Mucosa of stomach (tissue), 1 donor: ENCODE measurements around the gene ITCH.
"Not testable (repeated sequence)": the region's sequence is repeated elsewhere in the genome, so short reads cannot be mapped to it uniquely, and the experiment has no call there.

Experiments
- H3K27me3 ChIP-seq: one replicate; pipeline ENCODE4 v1.7.0; 2013; ENCODE audit warnings: mild to moderate bottlenecking, low read length; ENCODE audit not compliant: control insufficient read depth, insufficient read depth
- H3K36me3 ChIP-seq: one replicate; pipeline ENCODE4 v1.7.0; 2013; ENCODE audit warnings: low read length; ENCODE audit not compliant: control insufficient read depth, insufficient read depth
- H3K4me1 ChIP-seq: one replicate; pipeline ENCODE4 v1.7.0; 2013; ENCODE audit warnings: mild to moderate bottlenecking, low read length; ENCODE audit not compliant: control insufficient read depth, insufficient read depth
- H3K4me3 ChIP-seq: one replicate; pipeline ENCODE4 v1.7.0; 2013; ENCODE audit warnings: low read length
- H3K9ac ChIP-seq: one replicate; pipeline ENCODE4 v1.7.0; 2013; ENCODE audit warnings: mild to moderate bottlenecking, low read length, moderate library complexity
- H3K9me3 ChIP-seq: one replicate; pipeline ENCODE4 v1.7.0; 2013; ENCODE audit warnings: mild to moderate bottlenecking, low read length, moderate library complexity; ENCODE audit not compliant: control insufficient read depth
- donor health status: Pancreatic carcinoma.

The ITCH gene

DNA sequence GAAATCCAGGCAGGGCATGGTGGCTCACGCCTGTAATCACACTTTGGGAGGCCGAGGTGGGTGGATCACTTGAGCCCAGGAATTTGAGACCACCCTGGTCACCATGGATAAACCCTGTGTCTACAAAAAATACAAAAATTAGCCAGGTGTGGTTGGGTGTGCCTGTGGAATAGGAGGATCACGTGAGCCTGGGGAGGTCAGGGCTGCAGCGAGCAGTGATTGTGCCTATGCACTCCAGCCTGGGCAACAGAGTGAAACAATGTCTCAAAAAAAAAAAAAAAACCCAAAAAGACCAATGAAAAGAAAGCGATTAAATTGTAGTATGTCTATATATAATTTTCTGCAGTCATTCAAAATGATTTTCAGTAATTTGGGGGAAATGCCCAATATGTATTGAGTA, 70.3 kb downstream of the ITCH start:
- Histone ChIP-seq H3K9ac (no peak overlapping the region), H3K4me3 (no peak overlapping the region), H3K4me1 (no peaks in the 10 kb centered on the region), H3K36me3 (no peaks in the 10 kb centered on the region), H3K27me3 (no peaks in the 10 kb centered on the region), H3K9me3 (no peaks in the 10 kb centered on the region)

- no peak overlapping the region for H3K9ac ChIP-seq
- H3K36me3 ChIP-seq = no peaks in the 10 kb centered on the region
- H3K4me3 ChIP-seq = no peak overlapping the region
- no peaks in the 10 kb centered on the region for H3K4me1 ChIP-seq
- H3K27me3 ChIP-seq = no peaks in the 10 kb centered on the region
- H3K9me3 ChIP-seq = no peaks in the 10 kb centered on the region
Measured at GRCh38 chr20:34435589-34435988, 72.5 kb downstream of the ITCH start.

- Histone ChIP-seq H3K4me1 (no peaks in the 10 kb centered on the region), H3K9me3 (no peaks in the 10 kb centered on the region), H3K27me3 (no peaks in the 10 kb centered on the region), H3K9ac (no peak overlapping the region), H3K4me3 (no peak overlapping the region), H3K36me3 (peaks cover 4% of the 10 kb centered on the region)
Measured at GRCh38 chr20:34437330-34437986, 74.4 kb downstream of the ITCH start.

GRCh38 chr20:34439168-34439567, 76.1 kb downstream of the ITCH start:
- Histone ChIP-seq H3K9ac (no peak overlapping the region), H3K4me3 (no peak overlapping the region), H3K4me1 (no peaks in the 10 kb centered on the region), H3K9me3 (no peaks in the 10 kb centered on the region), H3K27me3 (no peaks in the 10 kb centered on the region), H3K36me3 (peaks cover 4% of the 10 kb centered on the region)

DNA sequence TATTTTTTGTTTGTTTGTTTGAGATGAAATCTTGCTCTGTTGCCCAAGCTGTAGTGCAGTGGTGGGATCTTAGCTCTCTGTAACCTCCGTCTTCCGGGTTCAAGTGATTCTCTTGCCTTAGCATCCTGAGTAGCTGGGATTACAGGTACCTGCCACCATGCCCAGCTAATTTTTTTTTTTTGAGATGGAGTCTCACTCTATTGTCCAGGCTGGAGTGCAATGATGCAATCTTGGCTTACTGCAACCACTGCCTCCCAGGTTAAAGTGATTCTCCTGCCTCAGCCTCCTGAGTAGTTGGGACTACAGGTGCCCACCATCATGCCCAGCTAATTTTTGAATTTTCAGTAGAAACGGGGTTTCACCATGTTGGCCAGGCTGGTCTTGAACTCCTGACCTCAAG, 78.3 kb downstream of the ITCH start:
- not testable (repeated sequence) for H3K9me3 ChIP-seq, H3K36me3 ChIP-seq, H3K4me3 ChIP-seq

DNA sequence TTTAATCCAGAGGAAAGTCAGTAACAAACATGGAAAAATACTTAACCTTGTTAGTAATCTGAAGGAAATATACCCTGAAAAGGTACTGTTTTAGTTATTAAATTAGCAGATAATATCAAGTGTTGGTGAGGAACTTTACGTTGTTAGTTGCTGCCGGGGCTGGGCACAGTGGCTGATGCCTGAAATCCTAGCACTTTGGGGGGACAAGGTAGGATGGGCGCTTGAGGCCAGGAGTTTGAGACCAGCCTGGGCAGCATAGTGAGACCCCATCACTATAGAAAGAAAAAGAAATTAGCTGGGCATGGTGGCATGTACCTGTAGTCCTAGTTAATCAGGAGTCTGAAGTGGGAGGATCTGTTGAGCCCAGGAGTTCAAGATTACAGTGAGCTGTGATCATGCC, 80.5 kb downstream of the ITCH start:
- Histone ChIP-seq H3K9me3 (no peaks in the 10 kb centered on the region), H3K9ac (no peak overlapping the region), H3K4me1 (no peaks in the 10 kb centered on the region), H3K36me3 (peaks cover 4% of the 10 kb centered on the region), H3K4me3 (no peak overlapping the region), H3K27me3 (no peaks in the 10 kb centered on the region)

More for the DNA sequence above, 78.3 kb downstream of the ITCH start:
- not testable (repeated sequence) for H3K4me1 ChIP-seq, H3K27me3 ChIP-seq, H3K9ac ChIP-seq

- Histone ChIP-seq H3K9ac (no peak overlapping the region), H3K4me3 (no peak overlapping the region), H3K36me3 (peaks cover 4% of the 10 kb centered on the region), H3K27me3 (no peaks in the 10 kb centered on the region), H3K4me1 (no peaks in the 10 kb centered on the region), H3K9me3 (no peaks in the 10 kb centered on the region)
Measured at GRCh38 chr20:34445177-34446065, 82.3 kb downstream of the ITCH start.

- no peaks in the 10 kb centered on the region for H3K27me3 ChIP-seq
- no peaks in the 10 kb centered on the region for H3K4me1 ChIP-seq
- H3K9ac ChIP-seq = no peak overlapping the region
- H3K4me3 ChIP-seq = no peak overlapping the region
- H3K36me3 ChIP-seq = no peaks in the 10 kb centered on the region
- H3K9me3 ChIP-seq = no peaks in the 10 kb centered on the region
Measured at GRCh38 chr20:34448517-34448916, 85.4 kb downstream of the ITCH start.

DNA sequence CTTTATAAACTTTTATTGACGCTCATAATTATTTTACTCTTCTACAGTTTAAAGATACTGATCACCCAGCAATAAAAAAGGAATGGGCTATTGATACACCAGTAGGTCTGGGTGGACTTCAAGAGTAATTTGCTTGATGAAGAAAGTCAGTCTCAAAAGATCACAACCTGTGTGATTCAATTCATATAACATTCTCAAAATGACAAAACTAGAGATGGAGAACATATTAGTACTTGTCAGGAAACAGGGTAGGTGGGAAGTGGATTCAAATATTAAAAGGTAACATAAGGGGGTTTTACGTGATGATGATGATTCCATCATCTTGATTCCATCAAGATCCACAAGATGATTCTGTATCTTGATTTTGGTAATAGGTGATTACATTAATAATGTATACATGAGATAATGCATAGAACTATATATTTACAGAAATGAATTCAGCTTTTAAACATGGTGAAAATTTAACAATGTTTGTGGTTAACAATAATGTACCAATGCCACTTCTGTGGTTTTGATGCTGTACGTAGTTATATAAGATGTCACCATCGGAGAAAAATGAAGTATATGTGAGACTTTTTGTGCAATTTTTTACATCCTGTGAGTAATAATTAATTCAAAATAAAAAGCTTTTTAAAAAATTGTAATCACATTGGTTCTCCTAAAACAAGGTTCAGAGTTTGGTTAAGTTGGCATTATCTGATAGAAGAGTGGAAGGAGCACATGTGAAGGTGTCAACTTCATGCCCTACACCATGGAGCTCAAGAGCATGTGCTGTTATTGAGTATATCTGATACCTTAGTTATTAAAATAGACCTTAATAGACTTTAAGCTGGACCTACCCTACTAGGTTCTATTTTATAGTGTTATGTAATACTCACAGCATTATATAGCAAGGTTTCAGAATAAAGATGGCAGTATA, 86.9 kb downstream of the ITCH start:
- no peaks in the 10 kb centered on the region for H3K27me3 ChIP-seq
- H3K9me3 ChIP-seq = no peaks in the 10 kb centered on the region
- H3K36me3 ChIP-seq = no peaks in the 10 kb centered on the region
- no peaks in the 10 kb centered on the region for H3K4me1 ChIP-seq
- H3K4me3 ChIP-seq = no peak overlapping the region
- no peak overlapping the region for H3K9ac ChIP-seq

- Histone ChIP-seq H3K9ac (no peak overlapping the region), H3K36me3 (no peaks in the 10 kb centered on the region), H3K4me1 (no peaks in the 10 kb centered on the region), H3K4me3 (no peak overlapping the region), H3K27me3 (no peaks in the 10 kb centered on the region), H3K9me3 (no peaks in the 10 kb centered on the region)
Measured at GRCh38 chr20:34452281-34452982, 89.4 kb downstream of the ITCH start.

- Histone ChIP-seq H3K9ac (no peak overlapping the region), H3K36me3 (no peaks in the 10 kb centered on the region), H3K9me3 (no peaks in the 10 kb centered on the region), H3K27me3 (no peaks in the 10 kb centered on the region), H3K4me1 (no peaks in the 10 kb centered on the region), H3K4me3 (no peak overlapping the region)
Measured at GRCh38 chr20:34458631-34459030, 95.6 kb downstream of the ITCH start.
